KOPT-K1 (cell line): ENCODE results near the gene NR2F1.

Source experiments
- H3K27ac ChIP-seq: fragments of 200-600 bp; sonication (generic); 2 replicates; pipeline ENCODE4 v1.5.1; 2016; ENCODE audit warnings: antibody characterized with exemption, mild to moderate bottlenecking, low read depth, low read length; ENCODE audit not compliant: poor library complexity, severe bottlenecking
- H3K36me3 ChIP-seq: fragments of 200-600 bp; sonication (generic); 2 replicates; pipeline ENCODE4 v1.5.1; 2017; ENCODE audit warnings: antibody characterized with exemption, mild to moderate bottlenecking, low read length, moderate library complexity; ENCODE audit not compliant: insufficient read depth
- H3K9me3 ChIP-seq: fragments of 200-600 bp; sonication (generic); 2 replicates; pipeline ENCODE4 v1.5.1; 2017; ENCODE audit warnings: antibody characterized with exemption, low read length, mild to moderate bottlenecking; ENCODE audit not compliant: insufficient read depth, poor library complexity, severe bottlenecking

NR2F1 gene

DNA sequence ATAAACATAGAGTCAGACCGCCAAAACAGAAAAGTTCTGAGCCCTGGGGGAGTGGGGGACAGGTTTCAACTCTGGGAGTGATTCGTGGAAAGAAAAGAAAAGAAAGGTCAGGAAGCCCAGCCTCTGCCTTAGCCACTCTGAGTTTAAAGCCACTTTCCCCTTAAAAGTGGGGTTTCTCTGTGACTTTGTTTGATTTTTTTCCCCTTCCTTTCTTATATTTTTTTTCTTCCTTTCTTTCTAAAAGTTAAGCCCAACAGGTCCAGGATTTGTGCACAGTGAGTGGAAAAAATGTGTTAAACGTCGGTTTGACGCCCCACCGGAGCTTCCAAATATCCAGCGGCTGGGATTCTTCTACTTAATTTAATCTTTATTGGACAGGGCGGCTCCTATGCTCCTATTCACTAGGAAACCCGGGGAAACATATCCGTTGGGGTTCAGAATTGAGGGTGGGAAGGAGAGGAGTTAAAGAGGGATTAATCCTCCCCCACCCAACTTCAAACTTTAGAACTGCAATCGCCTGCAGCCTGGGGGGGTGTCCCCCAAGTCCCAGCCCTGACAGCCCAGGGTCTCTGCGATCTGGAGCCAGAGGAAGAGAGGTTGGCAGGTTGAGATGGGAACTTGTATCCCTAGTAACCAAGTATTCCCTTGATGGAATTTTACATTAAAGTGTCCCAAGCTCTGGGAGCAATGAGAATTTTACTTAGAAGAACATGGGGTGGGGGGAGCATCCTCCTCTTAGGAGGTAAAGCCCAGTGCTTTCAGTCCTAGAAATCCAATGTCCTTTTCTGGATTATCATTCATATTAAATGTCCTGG, 8.3 kb upstream of the NR2F1 start:
- Histone ChIP-seq H3K27ac (no peak overlapping the region), H3K36me3 (no peaks in the 10 kb centered on the region), H3K9me3 (no peaks in the 10 kb centered on the region)

DNA sequence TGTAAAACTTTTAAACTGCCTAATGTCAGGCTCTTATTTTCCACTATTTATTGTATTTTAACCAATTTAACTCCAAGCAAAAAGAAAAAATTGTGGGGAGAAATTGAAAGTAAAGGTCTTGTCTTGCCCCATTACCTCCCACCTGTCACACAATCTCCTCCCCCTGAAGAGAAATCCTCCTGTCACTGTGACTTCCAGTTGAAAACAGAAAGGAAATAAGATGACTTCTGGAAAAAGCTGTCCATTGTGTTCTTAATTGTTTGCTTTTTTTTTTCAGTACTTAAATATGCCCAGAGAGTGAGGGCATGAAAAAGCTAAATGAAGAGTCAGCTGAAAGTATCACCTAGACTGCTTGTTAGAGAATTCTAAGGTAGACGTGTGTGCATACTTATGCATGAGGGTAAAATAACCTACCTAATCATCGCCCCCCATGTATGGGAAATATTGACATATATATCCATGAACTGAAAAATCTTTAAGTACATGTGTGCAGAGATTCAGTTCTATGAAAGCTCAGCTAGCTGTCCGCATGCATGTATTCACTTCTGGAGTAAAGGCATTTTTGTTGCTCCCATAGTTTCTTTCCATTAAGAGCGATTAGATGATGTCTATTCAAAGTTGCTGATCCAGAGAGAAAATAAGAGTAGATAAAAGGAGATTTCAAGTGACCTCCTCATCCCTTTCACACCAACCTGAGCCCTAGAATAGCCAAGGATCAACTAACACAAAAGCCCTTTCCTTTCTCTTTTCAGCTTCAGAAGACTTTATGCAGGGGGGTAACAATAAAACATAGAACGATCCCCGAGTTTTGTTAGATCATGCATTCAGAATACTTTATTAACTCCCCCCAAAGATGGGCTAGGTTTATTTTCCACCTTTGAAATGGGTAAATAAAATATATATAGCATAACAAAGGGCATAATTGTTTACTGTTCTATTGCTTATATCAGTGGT, 7.3 kb upstream of the NR2F1 start:
- Histone ChIP-seq H3K27ac (no peak overlapping the region), H3K9me3 (no peaks in the 10 kb centered on the region), H3K36me3 (no peaks in the 10 kb centered on the region)

DNA sequence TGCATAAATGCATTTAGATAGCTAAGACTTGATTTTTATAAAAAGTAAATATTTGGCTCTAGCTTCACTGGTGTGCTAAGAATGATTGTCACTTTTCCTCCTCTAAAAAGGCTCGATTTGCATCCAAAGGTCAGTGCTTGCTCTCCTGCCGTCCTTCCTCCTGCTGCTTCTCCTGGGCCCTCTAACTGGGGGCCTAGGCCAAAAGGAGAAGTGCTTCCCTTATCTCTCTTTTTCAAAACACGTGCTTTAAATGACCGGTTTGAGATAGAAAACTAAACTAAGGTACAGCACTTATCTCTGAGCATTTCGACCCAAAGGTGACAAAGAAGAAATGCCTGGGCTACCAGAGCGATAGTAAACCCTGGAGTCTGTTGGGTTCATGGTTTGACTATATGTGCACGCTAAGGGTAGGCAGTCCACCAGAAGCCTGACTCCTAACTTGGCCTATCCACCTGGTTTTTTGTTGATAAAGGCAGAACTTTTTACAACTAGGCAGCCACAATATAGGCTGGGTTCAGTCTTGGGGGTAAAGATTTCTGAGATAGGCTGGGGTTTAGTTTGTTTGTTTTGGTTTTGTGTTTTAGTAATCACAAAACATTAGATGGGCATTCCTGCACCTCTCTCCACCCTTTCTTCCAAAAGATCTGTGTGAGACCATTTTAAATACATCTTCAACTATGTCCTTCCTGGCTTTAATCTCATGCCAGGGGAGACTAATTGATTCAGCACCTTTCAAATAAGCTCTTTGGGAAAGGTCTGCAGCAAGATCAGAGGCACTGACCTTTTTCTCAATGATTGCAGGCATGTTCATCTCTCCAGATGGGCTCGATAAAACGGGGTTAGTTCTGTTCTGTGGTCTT, 5.8 kb upstream of the NR2F1 start:
- Histone ChIP-seq H3K27ac (no peak overlapping the region), H3K36me3 (no peaks in the 10 kb centered on the region), H3K9me3 (no peaks in the 10 kb centered on the region)

DNA sequence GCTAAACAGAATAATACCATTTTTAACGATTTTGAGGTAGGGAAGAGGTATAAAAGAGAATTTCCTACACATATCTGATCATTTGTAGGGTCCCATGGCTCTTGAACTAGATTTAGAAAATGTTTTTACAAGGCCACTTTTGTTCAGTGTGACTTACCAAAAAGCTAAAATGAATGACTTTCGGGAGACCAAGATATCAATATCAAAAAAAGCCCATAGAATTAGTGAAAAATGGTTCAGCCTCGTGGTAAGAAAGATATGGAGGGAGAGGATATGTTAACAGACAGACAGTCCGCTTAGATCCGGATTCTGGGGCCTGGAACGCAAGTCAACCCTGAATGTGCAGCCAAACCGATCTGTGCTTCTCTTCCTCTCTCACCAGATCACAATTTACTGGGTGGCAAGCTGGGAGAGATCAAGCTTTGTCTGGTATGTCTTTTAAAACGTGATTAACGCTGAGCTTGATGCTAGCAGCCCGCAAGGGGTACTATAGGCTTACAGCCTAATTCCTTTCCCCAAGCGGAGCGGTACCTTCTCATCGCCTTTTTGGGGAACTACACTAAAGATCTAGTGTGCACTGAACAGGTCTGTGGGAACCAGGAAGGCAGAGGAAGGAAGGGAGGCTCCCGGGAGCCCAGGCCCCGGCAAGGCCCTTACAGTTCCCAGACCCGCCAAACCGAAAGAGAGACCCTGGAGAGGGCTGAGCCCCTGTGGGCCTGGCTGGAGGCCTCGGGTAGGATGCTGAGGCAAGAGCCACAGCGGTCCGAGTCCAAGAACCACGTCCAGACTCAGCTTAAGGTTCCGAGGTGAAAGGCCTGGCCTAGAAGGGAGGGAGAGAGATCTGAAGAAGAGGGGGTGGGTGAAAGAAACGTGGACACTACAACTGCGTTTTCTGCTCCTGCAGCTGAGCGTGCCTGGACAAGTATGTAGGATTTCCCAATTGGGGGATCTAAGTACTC, 4.9 kb upstream of the NR2F1 start:
- Histone ChIP-seq H3K27ac (no peak overlapping the region), H3K9me3 (no peaks in the 10 kb centered on the region), H3K36me3 (no peaks in the 10 kb centered on the region)

DNA sequence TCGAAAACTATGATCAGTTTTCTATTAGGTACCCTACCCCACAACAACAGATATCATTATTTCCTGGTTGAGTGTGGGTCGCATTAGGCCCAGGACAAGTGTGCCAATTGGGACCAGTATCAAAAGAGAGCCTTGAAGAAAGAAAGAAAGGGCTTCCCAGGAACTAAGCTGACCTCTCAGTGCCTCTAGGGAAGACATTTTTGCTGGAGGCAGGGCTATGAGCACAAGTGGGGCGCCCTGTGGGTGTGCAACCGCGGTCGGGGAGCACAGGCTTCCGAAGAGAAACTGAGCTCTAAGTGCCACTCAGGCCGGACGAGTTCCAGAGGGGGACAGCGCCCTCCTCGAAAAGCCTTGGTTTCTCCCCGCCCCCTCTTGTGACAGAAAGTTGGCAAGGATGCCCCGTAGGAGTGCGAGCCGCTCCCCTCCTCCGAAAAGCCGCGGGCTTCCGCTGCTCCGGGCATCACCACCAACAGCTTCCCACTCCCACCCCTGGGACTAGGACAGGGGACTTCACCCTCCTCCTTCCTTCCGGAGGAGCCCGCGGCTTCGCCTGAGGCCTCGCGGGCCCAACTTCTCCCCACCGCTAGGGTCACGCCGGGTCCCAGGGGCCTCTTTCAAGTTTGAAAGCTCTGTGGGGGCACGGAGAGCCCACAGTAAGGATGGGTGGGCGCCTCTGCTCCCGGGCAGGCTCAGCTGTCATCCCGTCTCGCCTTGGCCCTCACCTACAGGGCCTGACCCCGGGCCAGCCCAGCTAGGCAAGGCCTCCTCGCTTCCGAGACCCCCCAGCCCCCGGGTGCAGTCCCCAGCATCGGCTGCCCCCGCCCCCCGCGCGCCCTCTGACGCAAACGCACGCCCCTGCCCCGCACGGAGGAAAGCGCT, 4.0 kb upstream of the NR2F1 start:
- no peaks in the 10 kb centered on the region for H3K36me3 ChIP-seq
- H3K27ac ChIP-seq, result no peak overlapping the region
- no peaks in the 10 kb centered on the region for H3K9me3 ChIP-seq

DNA sequence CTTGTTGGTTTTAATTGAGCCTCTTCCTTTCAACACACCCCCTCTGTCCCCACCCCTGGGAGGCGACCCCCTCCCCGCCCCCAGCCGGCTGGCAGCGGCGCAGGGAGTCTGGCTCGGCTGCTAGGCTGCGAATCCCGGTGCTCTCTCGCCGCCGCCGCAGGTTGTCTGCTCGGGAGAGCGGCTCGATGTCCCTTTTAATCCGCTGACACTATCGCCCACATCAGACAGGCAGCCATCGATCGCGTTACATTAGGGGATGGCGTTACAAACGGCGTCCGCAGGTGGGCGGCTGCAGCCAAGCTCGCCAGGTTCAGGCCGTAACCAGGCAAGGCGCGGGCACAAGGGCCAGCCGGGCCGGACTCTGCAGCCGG, 3.3 kb upstream of the NR2F1 start:
- Histone ChIP-seq H3K9me3 (no peaks in the 10 kb centered on the region), H3K36me3 (no peaks in the 10 kb centered on the region), H3K27ac (no peak overlapping the region)

DNA sequence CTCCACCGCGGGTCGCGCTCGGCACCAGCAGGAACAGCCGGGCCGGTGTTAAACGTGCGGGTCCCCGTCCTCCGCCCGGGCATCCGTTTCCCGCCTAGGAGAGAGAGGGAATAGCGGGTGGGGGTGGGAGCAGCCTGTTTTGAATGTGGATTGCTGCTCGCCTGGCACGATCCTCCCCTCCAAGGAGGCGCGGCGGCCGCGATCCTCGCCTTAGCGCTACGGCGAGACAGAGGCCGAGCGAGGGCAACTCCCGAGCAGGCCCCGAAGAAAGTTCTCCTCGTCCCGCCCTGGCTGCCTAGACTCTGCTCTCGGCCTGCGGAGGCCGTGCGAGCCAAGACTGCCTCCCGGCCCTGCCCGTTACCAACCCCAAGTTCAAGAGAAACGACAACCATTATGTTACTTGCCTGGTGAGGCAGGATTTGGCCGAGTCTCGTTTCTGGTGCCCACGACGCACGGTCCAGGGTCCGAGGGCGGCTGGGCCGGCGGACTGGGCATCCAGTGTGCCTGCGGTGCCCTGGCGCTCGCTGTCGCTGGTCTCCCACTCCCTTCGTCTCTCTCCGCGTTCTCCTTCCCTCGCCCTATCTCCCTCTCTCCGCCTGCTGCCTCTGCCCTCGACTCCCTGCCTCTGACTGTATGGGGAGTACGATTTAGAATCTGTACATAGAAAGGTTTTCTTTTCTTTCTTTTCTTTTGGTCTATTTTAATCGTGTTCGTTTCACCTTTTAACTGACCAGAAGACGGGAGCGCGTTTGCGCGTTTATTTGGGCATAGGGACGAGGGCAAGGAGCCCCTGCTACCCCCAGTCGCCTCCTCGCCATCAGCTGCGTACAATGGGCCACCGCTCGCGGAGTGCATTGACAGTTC, 2.7 kb upstream of the NR2F1 start:
- Histone ChIP-seq H3K9me3 (no peaks in the 10 kb centered on the region), H3K27ac (no peak overlapping the region), H3K36me3 (no peaks in the 10 kb centered on the region)

DNA sequence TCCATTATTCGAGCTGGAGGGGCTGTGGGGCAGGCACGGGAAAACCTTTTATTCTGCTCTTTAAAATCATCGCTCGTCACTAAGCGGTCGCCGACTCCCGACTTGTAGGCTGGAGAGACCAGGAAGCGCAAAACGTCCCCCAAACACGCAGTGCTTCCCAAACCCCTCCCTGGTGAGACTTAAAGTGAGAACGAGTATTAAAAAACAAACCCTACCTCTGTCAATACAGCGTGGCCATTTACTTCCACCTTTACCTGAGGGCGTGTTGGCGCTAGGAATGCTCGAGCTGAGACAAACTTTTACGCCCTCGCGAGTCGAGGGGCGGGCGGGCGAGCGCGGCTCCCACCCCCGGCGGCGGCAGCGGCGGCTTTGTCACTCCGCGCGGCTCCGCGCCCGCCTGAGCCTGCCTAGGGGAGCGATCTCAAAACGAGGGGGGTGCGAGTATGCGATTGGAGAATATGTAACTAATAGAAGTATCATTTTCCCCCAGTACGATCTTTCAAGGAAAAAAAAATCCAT, 2.0 kb upstream of the NR2F1 start, which contains the start of gene NR2F1-AS1:
TSS of gene NR2F1-AS1 (minus strand) at position 293 of the 519 bp plus-strand sequence.
- no peak within 1 kb of the TSS for H3K27ac ChIP-seq
- H3K36me3 ChIP-seq, result no peaks in the 10 kb centered on the region
- no peaks in the 10 kb centered on the region for H3K9me3 ChIP-seq

DNA sequence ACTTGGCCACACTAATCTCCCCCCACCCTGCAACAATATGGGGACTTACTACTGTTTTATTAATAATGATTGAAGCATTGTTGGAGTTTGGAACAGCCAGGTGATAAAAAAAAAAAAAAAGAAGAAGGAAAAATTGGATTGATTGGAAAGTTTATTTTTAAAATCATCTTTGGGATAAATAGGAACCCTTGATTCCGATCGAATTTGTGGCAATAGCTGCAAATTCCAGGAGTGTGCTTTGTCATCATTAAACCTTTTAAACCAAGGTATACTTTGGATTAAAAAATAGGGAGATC, 907 bp upstream of the NR2F1 start:
- Histone ChIP-seq H3K9me3 (no peaks in the 10 kb centered on the region), H3K27ac (no peak overlapping the region), H3K36me3 (no peaks in the 10 kb centered on the region)

DNA sequence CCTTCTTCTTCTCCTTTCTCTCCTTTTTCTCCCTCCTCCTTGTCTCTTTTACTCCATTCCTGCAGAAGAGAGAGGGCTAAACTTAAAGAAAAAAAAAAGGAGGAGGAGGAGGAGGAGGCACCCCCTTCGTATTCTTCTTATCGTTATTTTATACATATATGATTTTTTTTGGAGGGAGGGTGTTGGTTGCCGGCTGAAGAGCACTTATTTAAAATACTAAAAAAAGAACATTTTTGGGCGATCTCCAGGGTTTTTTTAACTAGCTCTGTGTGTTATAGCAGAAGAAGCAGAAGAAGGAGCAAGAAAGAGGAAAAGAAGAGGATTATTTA, 381 bp downstream of the NR2F1 start:
- no peaks in the 10 kb centered on the region for H3K9me3 ChIP-seq
- H3K36me3 ChIP-seq, result no peaks in the 10 kb centered on the region
- H3K27ac ChIP-seq, result no peak overlapping the region

DNA sequence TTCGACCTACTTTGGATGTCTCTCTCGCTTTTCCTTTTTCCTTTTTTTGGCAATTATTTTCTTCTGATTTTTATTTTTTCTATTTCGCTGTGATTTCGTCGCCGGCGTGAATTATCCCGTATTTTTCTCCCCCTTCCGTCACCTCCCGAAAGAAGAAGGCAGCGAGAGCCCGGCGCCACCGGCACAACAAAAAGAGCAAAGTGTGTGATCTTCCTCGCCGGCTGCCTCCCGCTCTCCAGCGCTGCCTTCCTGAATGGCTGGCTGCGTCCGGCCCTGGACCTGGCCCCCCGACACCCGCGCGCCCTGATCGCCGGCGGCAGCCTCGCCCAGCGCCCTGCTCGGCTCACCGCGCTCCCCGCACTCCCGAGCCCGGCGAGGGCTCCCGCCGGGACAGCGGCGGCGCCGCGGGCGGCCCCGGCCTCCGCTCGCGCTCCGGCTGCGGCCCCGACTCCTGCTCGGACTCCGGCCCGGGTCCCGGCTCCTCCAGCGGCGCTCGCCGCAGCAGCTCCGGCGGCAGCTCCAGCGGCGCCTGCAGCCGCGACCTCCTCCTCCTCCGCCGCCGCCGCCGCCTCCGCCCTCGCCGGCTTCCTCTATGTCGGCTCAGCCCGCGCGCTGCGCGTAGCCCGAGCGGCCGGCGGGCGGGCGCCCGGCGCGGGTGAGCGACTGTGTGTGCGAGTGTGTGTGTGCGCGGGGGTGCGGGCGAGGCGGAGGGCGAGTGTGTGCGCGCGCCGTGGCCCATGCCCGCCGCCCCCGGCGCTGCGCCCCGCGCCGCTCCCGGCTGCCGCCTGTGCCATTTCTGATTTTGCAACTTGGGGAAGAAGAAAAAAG, 960 bp downstream of the NR2F1 start:
- Histone ChIP-seq H3K27ac (no peak overlapping the region), H3K9me3 (no peaks in the 10 kb centered on the region), H3K36me3 (no peaks in the 10 kb centered on the region)

DNA sequence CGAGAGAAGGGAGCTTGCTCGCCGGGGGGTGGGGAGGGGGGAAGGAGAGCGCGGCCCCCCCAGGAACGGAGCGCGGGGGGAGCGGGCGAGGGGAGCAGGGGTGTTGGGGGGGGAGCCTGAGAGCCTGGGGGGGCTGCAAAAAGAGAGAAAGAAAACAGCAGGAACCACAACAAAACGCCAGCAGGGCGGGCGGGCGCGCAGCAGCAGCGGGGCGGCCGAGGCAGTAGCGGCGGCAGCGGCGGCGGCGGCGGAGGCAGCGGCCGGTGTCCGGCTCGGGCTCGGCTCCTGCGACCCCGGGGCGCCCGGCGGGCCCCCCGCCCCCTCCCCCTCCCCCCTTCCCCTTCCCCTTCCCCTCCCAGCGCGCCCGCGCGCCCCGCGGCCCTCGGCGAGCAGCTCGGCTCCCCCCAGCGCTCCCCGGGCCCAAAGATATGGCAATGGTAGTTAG, 1.6 kb downstream of the NR2F1 start:
- Histone ChIP-seq H3K27ac (no peak overlapping the region), H3K9me3 (no peaks in the 10 kb centered on the region), H3K36me3 (no peaks in the 10 kb centered on the region)
